ENCODE data around the gene WAC.

The WAC gene

DNA sequence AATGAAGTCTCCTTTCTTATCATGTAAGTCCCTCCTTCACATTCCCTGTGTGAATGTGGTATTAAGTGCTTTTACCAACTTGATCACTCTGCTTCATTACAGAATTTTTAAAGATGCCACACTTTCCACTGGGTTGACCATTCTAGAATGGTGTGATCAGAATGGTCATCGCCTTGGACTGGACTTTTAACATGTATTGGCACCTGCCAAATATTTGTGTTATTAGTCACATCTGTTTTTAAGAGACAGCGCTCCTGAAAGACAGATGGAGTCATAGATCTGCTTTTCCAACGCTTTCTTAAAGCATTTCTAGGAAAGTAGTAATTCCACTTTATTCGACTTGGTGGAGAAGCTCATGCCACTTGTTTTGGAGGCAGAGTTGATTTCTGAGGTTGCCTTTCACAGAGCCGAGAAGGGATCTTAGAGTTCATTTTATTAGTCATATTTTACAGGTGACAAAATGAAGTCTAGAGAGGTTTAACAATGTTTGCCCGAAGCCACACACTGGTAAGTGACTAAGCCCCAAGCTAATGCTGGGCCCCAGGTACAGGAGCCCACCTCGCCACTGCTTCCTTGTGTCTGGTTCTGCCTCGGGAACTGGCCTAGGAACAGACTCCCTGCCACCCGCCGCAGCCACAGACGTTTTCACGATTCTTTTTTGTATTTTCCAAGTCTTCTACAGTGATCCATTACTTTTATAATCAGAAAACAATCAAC, 134.0 kb downstream of the WAC start:
- no peak for FAIRE-seq
- DNase-seq (ENCODE audit: low spot score), result no peak

DNA sequence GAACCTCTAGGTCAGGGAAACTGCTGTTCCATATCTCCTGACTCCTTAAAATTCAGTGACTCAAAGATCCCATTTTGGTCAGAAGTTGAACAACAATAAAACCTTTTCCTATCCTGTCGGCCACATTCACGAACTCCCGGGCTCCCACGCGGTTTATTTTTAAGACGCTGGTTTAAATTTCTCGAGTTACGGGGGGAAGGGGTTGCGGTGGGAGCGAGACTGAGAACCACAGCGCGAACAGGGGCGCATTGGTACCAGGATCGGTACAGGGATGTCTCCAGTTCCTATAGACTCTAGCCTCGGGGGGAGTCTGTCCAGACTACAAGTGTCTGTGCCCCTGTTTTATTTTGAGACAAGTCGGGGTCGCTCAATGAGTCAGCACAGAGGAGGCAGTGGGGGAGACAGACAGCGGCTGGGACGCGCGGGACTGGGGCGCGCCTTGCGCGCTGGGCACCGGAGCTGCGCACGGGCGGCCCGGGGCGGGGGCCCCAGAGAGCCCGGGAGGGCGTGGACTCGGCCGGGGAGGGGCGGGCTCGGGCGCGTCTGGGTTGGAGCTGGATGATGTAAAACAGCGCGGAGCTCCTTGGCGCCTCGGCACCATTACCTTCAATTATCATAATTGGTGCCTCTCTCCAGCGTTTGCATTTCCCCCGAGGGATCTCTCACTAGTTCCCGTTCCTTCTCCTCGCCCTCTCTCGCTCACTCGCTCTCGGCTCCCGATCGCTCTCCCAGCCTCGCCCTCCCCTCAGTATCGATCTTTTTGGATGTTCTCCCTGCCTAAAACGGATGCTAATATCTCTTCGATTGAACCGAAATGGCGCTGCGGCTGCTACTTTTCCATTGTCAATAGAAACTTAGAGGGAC, 135.7 kb downstream of the WAC start:
- FAIRE-seq (no peak), DNase-seq (ENCODE audit: low spot score) (peak; percentile 74)

DNA sequence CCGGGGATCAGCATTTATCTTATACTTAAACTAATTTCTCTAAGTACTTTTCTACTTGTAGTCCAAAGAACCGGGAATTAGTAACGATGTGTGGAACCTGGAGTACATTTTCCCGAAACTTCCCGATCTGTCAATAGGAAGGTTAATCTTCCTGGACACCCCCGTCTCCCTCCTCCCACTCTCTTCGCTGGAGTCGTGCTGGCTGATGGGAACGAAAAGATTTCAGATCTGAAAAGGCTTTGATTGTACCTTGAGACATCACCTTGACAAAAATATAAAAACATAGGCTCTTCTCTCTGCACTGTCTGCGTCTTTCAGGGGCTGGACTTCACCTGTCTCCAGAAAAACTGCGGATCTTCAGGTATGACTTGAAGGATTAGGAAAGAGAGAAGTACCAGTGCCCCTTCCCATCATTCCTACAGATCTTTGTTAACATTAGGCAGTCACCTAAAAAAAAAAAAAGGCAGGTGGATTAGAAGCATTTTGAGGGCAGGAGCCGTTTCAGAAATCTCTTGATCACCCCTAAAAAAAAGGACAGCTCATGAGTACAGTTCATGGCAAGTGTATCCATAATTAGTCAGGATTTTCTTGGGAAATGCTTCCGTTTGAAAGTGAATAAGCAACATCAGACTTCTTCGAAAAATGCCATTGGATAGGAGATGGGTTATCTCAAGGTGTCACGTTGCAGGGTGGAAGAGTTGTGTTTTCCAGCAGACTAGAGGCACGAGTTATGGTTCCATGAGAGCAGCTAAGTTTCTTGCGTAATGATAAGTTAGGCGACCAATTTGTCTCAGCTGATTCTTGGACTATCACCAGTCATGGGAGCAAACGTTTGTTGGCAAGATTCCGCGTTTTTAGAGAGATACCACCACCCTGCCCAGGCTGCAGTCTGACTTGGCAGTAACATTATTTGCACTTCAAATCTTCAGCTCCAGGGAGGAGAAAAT, 136.6 kb downstream of the WAC start:
- no peak for FAIRE-seq
- no peak for DNase-seq (ENCODE audit: low spot score)
